ENCODE data around the gene RAMACL. TPM values are rescaled to one million over a fixed set of nuclear protein-coding genes. Genes with fewer than 3 reads are reported as not detected.

Gene RAMACL
- total RNA-seq, 1 experiment from 2014 or later = 0.13 TPM

GRCh38 chr6:166580076-166581050, 6.1 kb downstream of the RAMACL start:
- Histone ChIP-seq H3K4me1 (ENCODE audit: control insufficient read depth, insufficient read depth, low read length) (no peaks in the 10 kb centered on the region), H3K4me3 (ENCODE audit: low read depth in 2 of 2, low read length in 2 of 2) (no peak overlapping the region), H3K9me3 (ENCODE audit: control insufficient read depth, insufficient read depth, low read depth, low read length) (no peaks in the 10 kb centered on the region), H3K27me3 (ENCODE audit: control insufficient read depth, insufficient read depth, low read length) (no peaks in the 10 kb centered on the region), H3K36me3 (ENCODE audit: control insufficient read depth, insufficient read depth, low read length) (no peaks in the 10 kb centered on the region), H3K27ac (ENCODE audit: low read length) (no peak overlapping the region)
- TF ChIP-seq REST (IDR thresholded peaks at IDR 0.05; ENCODE audit: insufficient read depth in 1 of 2, low read depth in 2 of 2, low read length in 1 of 2) (no peak), TCF7L2 (IDR thresholded peaks at IDR 0.05; ENCODE audit: low read depth, low read length) (no peak), POLR2AphosphoS5 (IDR thresholded peaks at IDR 0.05; ENCODE audit: low read depth, low read length) (no peak), SIN3A (IDR thresholded peaks at IDR 0.05; ENCODE audit: borderline replicate concordance, insufficient read depth, low read depth, low read length) (no peak)
- TF ChIP-seq, protein P1, sequence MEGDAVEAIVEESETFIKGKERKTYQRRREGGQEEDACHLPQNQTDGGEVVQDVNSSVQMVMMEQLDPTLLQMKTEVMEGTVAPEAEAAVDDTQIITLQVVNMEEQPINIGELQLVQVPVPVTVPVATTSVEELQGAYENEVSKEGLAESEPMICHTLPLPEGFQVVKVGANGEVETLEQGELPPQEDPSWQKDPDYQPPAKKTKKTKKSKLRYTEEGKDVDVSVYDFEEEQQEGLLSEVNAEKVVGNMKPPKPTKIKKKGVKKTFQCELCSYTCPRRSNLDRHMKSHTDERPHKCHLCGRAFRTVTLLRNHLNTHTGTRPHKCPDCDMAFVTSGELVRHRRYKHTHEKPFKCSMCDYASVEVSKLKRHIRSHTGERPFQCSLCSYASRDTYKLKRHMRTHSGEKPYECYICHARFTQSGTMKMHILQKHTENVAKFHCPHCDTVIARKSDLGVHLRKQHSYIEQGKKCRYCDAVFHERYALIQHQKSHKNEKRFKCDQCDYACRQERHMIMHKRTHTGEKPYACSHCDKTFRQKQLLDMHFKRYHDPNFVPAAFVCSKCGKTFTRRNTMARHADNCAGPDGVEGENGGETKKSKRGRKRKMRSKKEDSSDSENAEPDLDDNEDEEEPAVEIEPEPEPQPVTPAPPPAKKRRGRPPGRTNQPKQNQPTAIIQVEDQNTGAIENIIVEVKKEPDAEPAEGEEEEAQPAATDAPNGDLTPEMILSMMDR (IDR thresholded peaks at IDR 0.05) = no peak
- in situ Hi-C loops (cut with HindIII; ENCODE audit: low pct_unique_long_range_greater_than_20kb, low sequenced_read_pairs) (no loop called here), intact Hi-C loops (cut with micrococcal nuclease; ENCODE audit: unreplicated experiment) (no loop called here)
- no TSS peak for BruUV-seq (replicated peaks)
- CTCF ChIA-PET = no interaction called here
- ATAC-seq = no peak
- POLR2A ChIA-PET = no interaction called here
- DNase-seq (ENCODE audit: low read depth, low spot score) = no peak

- Histone ChIP-seq H3K27ac (ENCODE audit: low read length) (no peak overlapping the region), H3K36me3 (ENCODE audit: control insufficient read depth, insufficient read depth, low read length) (no peaks in the 10 kb centered on the region), H3K4me1 (ENCODE audit: control insufficient read depth, insufficient read depth, low read length) (no peaks in the 10 kb centered on the region), H3K27me3 (ENCODE audit: control insufficient read depth, insufficient read depth, low read length) (no peaks in the 10 kb centered on the region), H3K4me3 (ENCODE audit: low read depth in 2 of 2, low read length in 2 of 2) (no peak overlapping the region), H3K9me3 (ENCODE audit: control insufficient read depth, insufficient read depth, low read depth, low read length) (no peaks in the 10 kb centered on the region)
- in situ Hi-C loops (cut with HindIII; ENCODE audit: low pct_unique_long_range_greater_than_20kb, low sequenced_read_pairs) (no loop called here), intact Hi-C loops (cut with micrococcal nuclease; ENCODE audit: unreplicated experiment) (no loop called here)
- ChIA-PET CTCF (no interaction called here), POLR2A (no interaction called here)
- BruUV-seq (replicated peaks) = no TSS peak
- TF ChIP-seq TCF7L2 (IDR thresholded peaks at IDR 0.05; ENCODE audit: low read depth, low read length) = no peak
- no peak for TF ChIP-seq POLR2AphosphoS5 (IDR thresholded peaks at IDR 0.05; ENCODE audit: low read depth, low read length)
- TF ChIP-seq, protein P1 (IDR thresholded peaks at IDR 0.05) = no peak
- no peak for TF ChIP-seq SIN3A (IDR thresholded peaks at IDR 0.05; ENCODE audit: borderline replicate concordance, insufficient read depth, low read depth, low read length)
- no peak for TF ChIP-seq REST (IDR thresholded peaks at IDR 0.05; ENCODE audit: insufficient read depth in 1 of 2, low read depth in 2 of 2, low read length in 1 of 2)
- DNase-seq (ENCODE audit: low read depth, low spot score) (no peak), ATAC-seq (no peak)
Observed at GRCh38 chr6:166579237-166579850, 7.1 kb downstream of the RAMACL start.
